ENCODE data around the gene HCRTR1.

The HCRTR1 gene

DNA sequence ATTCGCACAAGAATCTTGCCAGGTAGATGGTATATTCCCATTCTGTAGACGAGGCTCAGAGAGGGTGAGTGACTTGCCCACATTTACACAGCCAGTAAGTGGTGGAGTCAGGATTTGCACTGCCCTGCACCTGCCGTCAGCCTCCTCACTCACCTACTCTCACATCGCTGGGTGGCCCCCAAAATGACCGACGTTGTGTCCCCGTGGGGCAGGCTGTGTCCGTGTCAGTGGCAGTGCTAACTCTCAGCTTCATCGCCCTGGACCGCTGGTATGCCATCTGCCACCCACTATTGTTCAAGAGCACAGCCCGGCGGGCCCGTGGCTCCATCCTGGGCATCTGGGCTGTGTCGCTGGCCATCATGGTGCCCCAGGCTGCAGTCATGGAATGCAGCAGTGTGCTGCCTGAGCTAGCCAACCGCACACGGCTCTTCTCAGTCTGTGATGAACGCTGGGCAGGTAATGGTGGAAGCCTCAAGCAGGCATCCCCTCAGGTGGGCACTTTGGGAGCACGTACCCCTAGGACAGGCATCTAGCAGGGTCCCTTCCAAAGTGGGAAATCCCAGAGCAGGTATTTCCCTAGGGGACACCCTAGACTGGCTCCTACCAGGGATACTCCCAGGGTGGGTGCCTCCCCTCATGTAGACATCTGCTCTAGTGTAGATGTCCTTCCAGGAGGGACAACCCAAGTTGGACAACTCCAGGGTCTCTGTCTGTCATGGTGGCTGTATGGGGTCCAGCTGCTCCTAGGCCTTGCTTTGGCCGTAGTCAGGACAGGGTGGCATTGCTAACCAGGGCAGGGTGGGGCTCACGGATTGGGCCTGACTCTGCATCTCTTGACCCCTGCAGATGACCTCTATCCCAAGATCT lies 3.4 kb downstream of the HCRTR1 start:
- H3K27ac ChIP-seq, result no peak overlapping the region
- TF ChIP-seq CTCF (conservative IDR thresholded peaks at IDR 0.05) (no peak), ZFX (IDR thresholded peaks at IDR 0.05) (no peak)

GRCh38 chr1:31621498-31621820 lies 4.0 kb downstream of the HCRTR1 start:
- H3K27ac ChIP-seq, result no peak overlapping the region
- no peak for TF ChIP-seq CTCF (conservative IDR thresholded peaks at IDR 0.05)
- no peak for TF ChIP-seq ZFX (IDR thresholded peaks at IDR 0.05)

DNA sequence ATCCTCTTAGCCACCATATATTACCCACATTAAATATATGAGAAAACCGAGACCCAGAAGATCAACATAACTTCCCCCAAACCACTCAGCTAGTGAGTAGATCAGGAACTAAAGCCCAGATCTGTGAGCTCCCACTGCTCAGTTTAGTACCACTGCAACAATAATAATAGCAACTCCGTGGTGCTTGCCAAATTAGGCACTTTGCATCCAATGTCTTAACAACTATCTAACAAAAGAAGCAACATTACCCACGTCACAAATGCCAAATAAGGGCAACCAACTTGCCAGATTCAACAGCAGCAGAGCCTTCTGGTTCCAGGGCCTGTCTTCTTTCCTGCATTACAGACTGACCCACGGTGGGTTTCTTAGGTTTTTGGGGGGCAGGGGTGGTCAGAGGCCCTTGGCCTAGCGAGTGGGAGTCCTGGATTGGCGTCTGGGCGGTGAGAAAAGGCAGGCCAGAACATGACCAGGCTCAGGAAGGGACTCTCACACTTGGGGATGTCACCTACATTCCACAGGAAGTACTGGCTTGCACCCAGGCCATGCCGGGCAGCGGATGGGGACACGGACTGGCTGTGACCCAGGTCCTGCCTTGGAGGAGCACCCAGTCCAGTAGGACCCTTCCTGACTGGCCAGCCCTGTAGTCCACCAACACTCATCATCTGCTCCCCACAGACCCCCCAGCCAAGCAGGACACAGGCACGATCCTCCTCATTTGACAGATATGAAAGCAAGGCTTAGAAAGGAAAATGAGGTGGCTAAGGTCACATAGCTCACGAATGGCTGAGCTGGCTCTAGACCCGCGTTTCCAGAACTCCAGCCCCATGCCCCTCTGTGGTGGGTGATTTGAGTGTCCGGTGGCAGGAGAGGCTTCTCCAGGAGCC lies 4.6 kb downstream of the HCRTR1 start:
- TF ChIP-seq CTCF (conservative IDR thresholded peaks at IDR 0.05) (no peak), ZFX (IDR thresholded peaks at IDR 0.05) (no peak)
- no peak overlapping the region for H3K27ac ChIP-seq

- H3K27ac ChIP-seq, result no peak overlapping the region
- no peak for TF ChIP-seq ZFX (IDR thresholded peaks at IDR 0.05)
- no peak for TF ChIP-seq CTCF (conservative IDR thresholded peaks at IDR 0.05)
Measured at GRCh38 chr1:31623365-31623764, 5.9 kb downstream of the HCRTR1 start.

- no peak for TF ChIP-seq CTCF (conservative IDR thresholded peaks at IDR 0.05)
- no peak for TF ChIP-seq ZFX (IDR thresholded peaks at IDR 0.05)
Measured at GRCh38 chr1:31624309-31624708, 6.8 kb downstream of the HCRTR1 start.

GRCh38 chr1:31624731-31625514 lies 7.4 kb downstream of the HCRTR1 start:
- TF ChIP-seq ZFX (IDR thresholded peaks at IDR 0.05) (no peak), CTCF (conservative IDR thresholded peaks at IDR 0.05) (no peak)

More at GRCh38 chr1:31624309-31624708, 6.8 kb downstream of the HCRTR1 start:
- no peak overlapping the region for H3K27ac ChIP-seq

More at GRCh38 chr1:31624731-31625514, 7.4 kb downstream of the HCRTR1 start:
- H3K27ac ChIP-seq, result no peak overlapping the region
